CD8-positive, alpha-beta memory T cell (primary cell): Measurements from ENCODE around the gene EPGN. TPM values are rescaled to one million over a fixed set of nuclear protein-coding genes. Genes with fewer than 3 reads are reported as not detected.

Experiments used
- CTCF ChIA-PET: fragments of 350-600 bp; sonication (Branson Sonifier 250); formaldehyde crosslinking; loops from one replicate; lab custom pipeline; 2021; ENCODE audit warnings: antibody characterized with exemption; lab: Charles Lee
- POLR2A ChIA-PET: fragments of 350-600 bp; sonication (Branson Sonifier 250); formaldehyde crosslinking; loops from one replicate; lab custom pipeline; 2021; ENCODE audit warnings: antibody characterized with exemption; lab: Charles Lee
- DNase-seq, 5 donors: peaks; one replicate each; pipeline versions ENCODE4 v3.0.0 to v3.0.0-alpha.2; 2020 to 2022; ENCODE audit warnings: mixed read lengths in 1 of 5
- H3K27ac ChIP-seq: one replicate; pipeline ENCODE4 v1.7.0; 2013; ENCODE audit warnings: low read depth, mild to moderate bottlenecking, low read length, moderate library complexity
- H3K27me3 ChIP-seq: 2 replicates; pipeline ENCODE4 v1.7.0; 2013; ENCODE audit warnings: low read length, mild to moderate bottlenecking; ENCODE audit not compliant: insufficient read depth, poor library complexity, severe bottlenecking
- H3K36me3 ChIP-seq: 2 replicates; pipeline ENCODE4 v1.7.0; 2013; ENCODE audit warnings: mild to moderate bottlenecking, low read length, moderate library complexity; ENCODE audit not compliant: insufficient read depth
- H3K4me1 ChIP-seq: 2 replicates; pipeline ENCODE4 v1.7.0; 2013; ENCODE audit warnings: mild to moderate bottlenecking, low read length, moderate library complexity; ENCODE audit not compliant: insufficient read depth
- H3K4me3 ChIP-seq: 2 replicates; pipeline ENCODE4 v1.7.0; 2013; ENCODE audit warnings: mild to moderate bottlenecking, low read length
- H3K9me3 ChIP-seq: 2 replicates; pipeline ENCODE4 v1.7.0; 2013; ENCODE audit warnings: mild to moderate bottlenecking, low read length
- H3K27ac Mint-ChIP-seq, 8 donors: one replicate each; pipeline ENCODE4 v1.8.0; 2020 to 2021; ENCODE audit warnings: mixed read lengths in 8 of 8, mild to moderate bottlenecking in 6 of 8, inconsistent platforms in 3 of 8, moderate library complexity in 3 of 8
- H3K27me3 Mint-ChIP-seq, 2 donors: one replicate each; pipeline ENCODE4 v1.8.0; 2020 to 2021; ENCODE audit warnings: mixed read lengths in 2 of 2, mild to moderate bottlenecking in 1 of 2, moderate library complexity in 1 of 2
- H3K36me3 Mint-ChIP-seq, 3 donors: one replicate each; pipeline ENCODE4 v1.8.0; 2020 to 2021; ENCODE audit warnings: mixed read lengths in 3 of 3, inconsistent platforms in 1 of 3, mild to moderate bottlenecking in 1 of 3
- H3K4me1 Mint-ChIP-seq, 3 donors: one replicate each; pipeline ENCODE4 v1.8.0; 2020 to 2021; ENCODE audit warnings: mixed read lengths in 3 of 3, inconsistent platforms in 1 of 3, mild to moderate bottlenecking in 1 of 3
- H3K4me3 Mint-ChIP-seq, 7 donors: one replicate each; pipeline ENCODE4 v1.8.0; 2020 to 2021; ENCODE audit warnings: mixed read lengths in 7 of 7, mild to moderate bottlenecking in 6 of 7, moderate library complexity in 4 of 7, inconsistent platforms in 2 of 7
- H3K9me3 Mint-ChIP-seq, 5 donors: one replicate each; pipeline ENCODE4 v1.8.0; 2020 to 2022; ENCODE audit warnings: mixed read lengths in 5 of 5, mild to moderate bottlenecking in 3 of 5, moderate library complexity in 2 of 5, inconsistent platforms in 1 of 5
- polyA plus RNA-seq: library from polyadenylated mRNA; unstranded; fragments of 300-500 nt; fragmentation: Illumina TruSeq; gene quantifications from one replicate; pipeline ENCODE4 v1.2.3, GENCODE V29; 2021
- total RNA-seq, 2 experiments: library from RNA; stranded (reverse); gene quantifications; one replicate each; pipeline ENCODE4 v1.2.3, GENCODE V29; 2021

EPGN gene, protein sequence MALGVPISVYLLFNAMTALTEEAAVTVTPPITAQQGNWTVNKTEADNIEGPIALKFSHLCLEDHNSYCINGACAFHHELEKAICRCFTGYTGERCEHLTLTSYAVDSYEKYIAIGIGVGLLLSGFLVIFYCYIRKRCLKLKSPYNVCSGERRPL
- total RNA-seq (not detected), polyA plus RNA-seq (not detected)

DNA sequence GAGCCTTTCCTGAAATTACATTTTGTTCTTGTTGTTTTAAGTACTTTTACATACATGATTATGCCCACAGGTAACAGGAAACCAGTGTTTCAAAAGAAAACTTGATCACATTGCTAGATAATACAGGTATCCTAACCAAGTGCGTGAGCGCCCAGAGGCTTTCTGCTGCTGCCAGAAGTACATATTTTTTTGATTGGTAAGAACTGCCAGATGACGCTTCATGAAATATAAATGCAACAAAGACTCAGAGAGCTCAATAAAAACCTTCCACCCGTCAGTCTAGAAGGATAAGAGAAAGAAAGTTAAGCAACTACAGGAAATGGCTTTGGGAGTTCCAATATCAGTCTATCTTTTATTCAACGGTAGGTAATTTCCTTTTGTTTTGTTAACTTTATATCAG is at the start of gene EPGN:
EPGN (plus strand) TSS at position 256 of the 400 bp plus-strand sequence; CDS start at position 320, 64 bp downstream.
- ChIA-PET POLR2A (no interaction called here), CTCF (no interaction called here)
- H3K4me1 ChIP-seq: no peaks in the 10 kb centered on the region
- Mint-ChIP-seq H3K36me3 (no peaks in the 10 kb centered on the region), H3K4me1 (peaks cover 4 to 7% (median 6%) of the 10 kb centered on the region in 3 donors), H3K4me3 (peak within 1 kb of the TSS in 1 of 7 donors; percentile 20), H3K27me3 (peaks cover 1 to 4% of the 10 kb centered on the region in 2 donors), H3K27ac (no peak within 1 kb of the TSS), H3K9me3 (no peaks in the 10 kb centered on the region)
- H3K27ac ChIP-seq: no peak within 1 kb of the TSS
- no peaks in the 10 kb centered on the region for H3K36me3 ChIP-seq
- H3K4me3 ChIP-seq: no peak within 1 kb of the TSS
- DNase-seq: peak in 1 of 5 donors; percentile 15
- H3K27me3 ChIP-seq: no peaks in the 10 kb centered on the region
- no peaks in the 10 kb centered on the region for H3K9me3 ChIP-seq

DNA sequence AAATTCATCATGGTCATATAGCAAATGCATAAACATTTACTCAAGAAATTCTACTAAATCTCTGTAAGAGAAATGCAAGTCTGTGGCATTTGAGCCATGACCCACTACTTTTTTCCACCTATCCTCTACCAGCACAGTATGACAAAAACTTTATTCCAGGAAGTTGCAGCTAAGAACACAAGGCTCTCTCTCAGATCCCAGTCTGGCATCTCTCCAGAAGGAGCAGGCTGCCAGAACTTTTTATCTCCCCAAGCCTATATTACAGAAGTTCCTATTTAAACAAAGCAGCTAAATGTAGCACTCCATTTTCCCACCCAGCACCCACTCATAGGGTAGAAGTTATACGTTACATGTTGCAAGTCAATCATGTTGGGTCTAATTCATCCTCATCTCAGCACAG is 49.3 kb upstream of the EPGN start:
- H3K27ac ChIP-seq: no peak overlapping the region
- no peaks in the 10 kb centered on the region for H3K4me1 ChIP-seq
- Mint-ChIP-seq H3K36me3 (no peaks in the 10 kb centered on the region), H3K4me1 (no peaks in the 10 kb centered on the region), H3K9me3 (peaks cover 0 to 2% (median 0%) of the 10 kb centered on the region in 5 donors), H3K27me3 (no peaks in the 10 kb centered on the region), H3K4me3 (no peak overlapping the region), H3K27ac (no peak overlapping the region)
- no peak overlapping the region for H3K4me3 ChIP-seq
- H3K27me3 ChIP-seq: no peaks in the 10 kb centered on the region
- H3K36me3 ChIP-seq: no peaks in the 10 kb centered on the region
- no peak for DNase-seq
- ChIA-PET POLR2A (no interaction called here), CTCF (no interaction called here)
- no peaks in the 10 kb centered on the region for H3K9me3 ChIP-seq

DNA sequence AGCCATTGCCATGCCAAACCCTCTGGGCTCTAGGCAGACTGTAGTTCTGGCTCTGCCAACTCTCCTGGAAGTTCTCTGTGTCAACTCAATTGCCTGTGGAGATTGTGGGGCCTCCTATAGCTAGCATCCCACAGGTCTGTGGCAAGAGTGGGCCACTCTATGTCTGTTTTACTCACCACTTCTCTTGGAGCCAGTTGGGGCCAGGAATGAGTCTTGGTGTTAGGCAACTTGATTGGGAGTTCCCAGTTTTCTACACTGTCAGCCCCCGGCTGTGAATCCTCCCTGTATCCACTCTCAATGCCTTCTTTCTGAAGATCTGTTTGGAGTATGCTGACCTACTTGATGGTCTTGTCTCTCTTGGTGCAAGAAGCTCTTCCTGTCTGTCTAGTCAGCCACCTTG is 48.2 kb upstream of the EPGN start:
- H3K27me3 ChIP-seq: no peaks in the 10 kb centered on the region
- CTCF ChIA-PET: no interaction called here
- no peak for DNase-seq
- no peaks in the 10 kb centered on the region for H3K36me3 ChIP-seq
- no peak overlapping the region for H3K27ac ChIP-seq
- H3K9me3 Mint-ChIP-seq: no peaks in the 10 kb centered on the region
- H3K4me3 ChIP-seq: no peak overlapping the region
- H3K4me3 Mint-ChIP-seq: no peak overlapping the region
- H3K27me3 Mint-ChIP-seq: no peaks in the 10 kb centered on the region
- no peak overlapping the region for H3K27ac Mint-ChIP-seq
- no peaks in the 10 kb centered on the region for H3K4me1 Mint-ChIP-seq
- H3K36me3 Mint-ChIP-seq: no peaks in the 10 kb centered on the region
- POLR2A ChIA-PET: no interaction called here
- H3K4me1 ChIP-seq: no peaks in the 10 kb centered on the region
- H3K9me3 ChIP-seq: no peaks in the 10 kb centered on the region

DNA sequence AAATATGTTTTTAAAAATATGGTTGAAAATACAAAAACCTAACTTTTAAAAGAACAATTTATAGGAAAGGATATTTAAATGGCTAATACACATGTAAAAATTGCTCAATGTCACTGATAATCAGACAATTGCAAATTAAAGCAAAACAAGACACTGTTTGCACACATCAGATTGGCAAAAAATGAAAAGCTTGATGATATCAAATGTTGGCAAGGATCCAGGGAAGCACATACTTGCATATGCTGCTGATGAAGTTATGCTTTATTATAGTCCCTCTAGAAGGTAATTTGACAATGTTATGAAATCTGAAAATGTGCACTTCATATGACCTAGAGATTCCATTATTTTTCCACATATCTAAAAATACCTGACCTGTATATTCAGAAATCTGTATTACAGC is 45.7 kb upstream of the EPGN start:
- no peak overlapping the region for H3K27ac Mint-ChIP-seq
- no peak for DNase-seq

DNA sequence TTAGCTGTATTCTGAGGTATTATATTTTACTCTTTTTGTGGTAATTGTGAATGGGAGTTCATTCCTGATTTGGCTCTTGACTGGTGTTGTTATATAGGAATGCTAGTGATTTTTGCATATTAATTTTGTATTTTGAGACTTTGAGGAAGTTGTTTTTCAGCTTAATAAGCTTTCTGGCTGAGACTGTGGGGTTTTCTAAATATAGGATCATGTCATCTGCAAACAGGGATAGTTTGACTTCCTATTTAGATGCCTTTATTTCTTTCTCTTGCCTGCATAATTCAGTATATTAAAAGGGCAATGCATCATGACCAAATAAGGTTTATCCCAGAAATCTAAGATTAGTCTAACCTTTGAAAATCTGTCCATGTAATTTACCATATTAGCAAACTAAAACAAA is 44.7 kb upstream of the EPGN start:
- no peaks in the 10 kb centered on the region for H3K27me3 Mint-ChIP-seq
- Histone ChIP-seq H3K4me1 (no peaks in the 10 kb centered on the region), H3K27ac (no peak overlapping the region), H3K4me3 (no peak overlapping the region), H3K27me3 (no peaks in the 10 kb centered on the region), H3K36me3 (no peaks in the 10 kb centered on the region), H3K9me3 (no peaks in the 10 kb centered on the region)
- no peak for DNase-seq
- no peaks in the 10 kb centered on the region for H3K9me3 Mint-ChIP-seq
- H3K36me3 Mint-ChIP-seq: no peaks in the 10 kb centered on the region
- ChIA-PET POLR2A (no interaction called here), CTCF (no interaction called here)
- H3K27ac Mint-ChIP-seq: no peak overlapping the region
- no peak overlapping the region for H3K4me3 Mint-ChIP-seq
- no peaks in the 10 kb centered on the region for H3K4me1 Mint-ChIP-seq

More for the DNA sequence above, 45.7 kb upstream of the EPGN start:
- ChIA-PET CTCF (no interaction called here), POLR2A (no interaction called here)
- Histone ChIP-seq H3K27me3 (no peaks in the 10 kb centered on the region), H3K4me3 (no peak overlapping the region), H3K9me3 (no peaks in the 10 kb centered on the region), H3K27ac (no peak overlapping the region), H3K36me3 (no peaks in the 10 kb centered on the region), H3K4me1 (no peaks in the 10 kb centered on the region)
- H3K27me3 Mint-ChIP-seq: no peaks in the 10 kb centered on the region
- H3K9me3 Mint-ChIP-seq: no peaks in the 10 kb centered on the region
- no peaks in the 10 kb centered on the region for H3K36me3 Mint-ChIP-seq
- H3K4me3 Mint-ChIP-seq: no peak overlapping the region
- H3K4me1 Mint-ChIP-seq: no peaks in the 10 kb centered on the region

DNA sequence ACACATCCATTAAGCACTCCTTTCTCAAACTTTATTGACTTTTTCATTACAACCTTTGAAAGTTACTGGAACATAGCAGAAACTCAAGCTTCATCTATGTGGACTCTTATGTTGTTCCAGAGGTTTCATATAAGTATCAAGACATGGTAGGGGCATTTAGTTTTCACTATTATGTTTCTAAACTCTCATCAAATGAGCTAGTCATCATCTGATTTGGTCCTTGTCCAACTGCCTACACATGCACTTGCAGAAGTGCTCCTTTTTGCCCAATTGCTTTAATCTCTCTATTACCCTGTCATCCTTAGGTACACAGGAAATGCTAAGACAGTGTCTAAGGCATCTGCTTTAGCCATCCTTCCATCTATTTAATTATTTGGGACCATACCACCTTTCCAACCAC is 42.2 kb upstream of the EPGN start:
- peaks cover 0 to under 1% of the 10 kb centered on the region in 2 donors for H3K27me3 Mint-ChIP-seq
- no peak overlapping the region for H3K4me3 Mint-ChIP-seq
- no peak for DNase-seq
- no peaks in the 10 kb centered on the region for H3K4me1 ChIP-seq
- no peak overlapping the region for H3K4me3 ChIP-seq
- no peaks in the 10 kb centered on the region for H3K27me3 ChIP-seq
- H3K4me1 Mint-ChIP-seq: no peaks in the 10 kb centered on the region
- no peak overlapping the region for H3K27ac ChIP-seq
- no peaks in the 10 kb centered on the region for H3K9me3 ChIP-seq
- ChIA-PET POLR2A (no interaction called here), CTCF (no interaction called here)
- no peaks in the 10 kb centered on the region for H3K9me3 Mint-ChIP-seq
- H3K36me3 Mint-ChIP-seq: no peaks in the 10 kb centered on the region
- no peaks in the 10 kb centered on the region for H3K36me3 ChIP-seq
- no peak overlapping the region for H3K27ac Mint-ChIP-seq

DNA sequence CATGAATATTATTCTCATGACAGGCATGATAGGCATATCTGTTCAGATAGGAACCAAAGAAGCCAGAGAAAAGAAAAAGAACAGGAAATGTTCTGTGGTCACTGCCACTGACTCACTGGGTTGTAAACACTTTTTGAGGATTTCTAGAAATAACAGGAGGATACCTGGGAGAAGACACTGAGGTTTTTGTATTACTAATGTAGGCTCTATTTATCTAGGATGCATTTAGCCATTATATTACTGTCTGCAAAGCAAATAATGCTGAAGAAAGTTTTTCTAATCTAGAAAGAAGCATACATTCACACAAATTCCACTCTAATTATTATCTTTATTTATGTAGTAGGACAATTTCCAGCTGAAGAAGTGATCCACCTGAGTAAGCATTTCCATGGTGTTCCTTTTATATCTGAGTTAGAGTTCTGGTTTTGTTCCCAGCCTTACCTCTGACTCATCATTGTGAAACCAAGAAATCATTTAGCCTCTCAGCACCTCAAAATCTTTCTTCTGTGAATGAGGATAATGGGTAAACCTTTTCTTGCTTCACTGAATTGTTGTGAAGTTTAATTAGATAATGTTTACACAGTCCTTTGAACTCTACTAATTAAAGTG is 40.2 kb upstream of the EPGN start:
- no peaks in the 10 kb centered on the region for H3K4me1 ChIP-seq
- H3K36me3 ChIP-seq: no peaks in the 10 kb centered on the region
- Mint-ChIP-seq H3K4me1 (no peaks in the 10 kb centered on the region), H3K4me3 (no peak overlapping the region), H3K27ac (no peak overlapping the region), H3K36me3 (peaks cover 0 to 8% (median 0%) of the 10 kb centered on the region in 3 donors), H3K27me3 (peaks cover 0 to 1% of the 10 kb centered on the region in 2 donors), H3K9me3 (peaks cover 0 to 3% (median 0%) of the 10 kb centered on the region in 5 donors)
- no peaks in the 10 kb centered on the region for H3K27me3 ChIP-seq
- CTCF ChIA-PET: no interaction called here
- no peak overlapping the region for H3K27ac ChIP-seq
- no peak overlapping the region for H3K4me3 ChIP-seq
- DNase-seq: no peak
- POLR2A ChIA-PET: no interaction called here
- H3K9me3 ChIP-seq: no peaks in the 10 kb centered on the region

DNA sequence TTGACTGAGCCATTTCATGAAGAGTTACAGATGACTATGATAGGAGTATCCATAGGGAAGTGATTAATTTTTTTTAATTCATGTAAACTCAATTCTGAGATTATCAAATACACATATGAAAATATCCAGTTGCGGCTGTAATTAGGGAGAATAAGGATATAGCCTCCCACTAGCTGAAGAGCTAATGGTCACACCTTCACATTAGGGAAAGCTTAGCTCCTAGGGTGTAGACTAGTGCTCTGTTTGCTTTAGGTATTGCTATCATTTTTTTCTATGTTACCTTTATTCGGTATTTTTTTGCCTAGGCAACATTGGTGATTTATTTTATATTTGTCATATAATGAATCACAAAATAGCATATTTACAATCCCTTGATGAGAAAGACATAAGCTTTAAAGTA is 39.6 kb upstream of the EPGN start:
- H3K27ac Mint-ChIP-seq: no peak overlapping the region
- H3K4me1 ChIP-seq: no peaks in the 10 kb centered on the region
- no peak overlapping the region for H3K4me3 Mint-ChIP-seq
- no peaks in the 10 kb centered on the region for H3K27me3 ChIP-seq
- H3K4me3 ChIP-seq: no peak overlapping the region
- peaks cover 0 to 3% of the 10 kb centered on the region in 2 donors for H3K27me3 Mint-ChIP-seq
- H3K27ac ChIP-seq: no peak overlapping the region
- DNase-seq: no peak
- no peaks in the 10 kb centered on the region for H3K36me3 ChIP-seq
- no peaks in the 10 kb centered on the region for H3K9me3 ChIP-seq
- peaks cover 0 to 3% (median 0%) of the 10 kb centered on the region in 5 donors for H3K9me3 Mint-ChIP-seq
- ChIA-PET CTCF (no interaction called here), POLR2A (no interaction called here)
- no peaks in the 10 kb centered on the region for H3K4me1 Mint-ChIP-seq
- peaks cover 0 to 8% (median 1%) of the 10 kb centered on the region in 3 donors for H3K36me3 Mint-ChIP-seq
